Measurements from ENCODE around the gene TYW1B.
"Not testable (repeated sequence)": the region's sequence is repeated elsewhere in the genome, so short reads cannot be mapped to it uniquely, and the experiment has no call there.

Gene TYW1B

DNA sequence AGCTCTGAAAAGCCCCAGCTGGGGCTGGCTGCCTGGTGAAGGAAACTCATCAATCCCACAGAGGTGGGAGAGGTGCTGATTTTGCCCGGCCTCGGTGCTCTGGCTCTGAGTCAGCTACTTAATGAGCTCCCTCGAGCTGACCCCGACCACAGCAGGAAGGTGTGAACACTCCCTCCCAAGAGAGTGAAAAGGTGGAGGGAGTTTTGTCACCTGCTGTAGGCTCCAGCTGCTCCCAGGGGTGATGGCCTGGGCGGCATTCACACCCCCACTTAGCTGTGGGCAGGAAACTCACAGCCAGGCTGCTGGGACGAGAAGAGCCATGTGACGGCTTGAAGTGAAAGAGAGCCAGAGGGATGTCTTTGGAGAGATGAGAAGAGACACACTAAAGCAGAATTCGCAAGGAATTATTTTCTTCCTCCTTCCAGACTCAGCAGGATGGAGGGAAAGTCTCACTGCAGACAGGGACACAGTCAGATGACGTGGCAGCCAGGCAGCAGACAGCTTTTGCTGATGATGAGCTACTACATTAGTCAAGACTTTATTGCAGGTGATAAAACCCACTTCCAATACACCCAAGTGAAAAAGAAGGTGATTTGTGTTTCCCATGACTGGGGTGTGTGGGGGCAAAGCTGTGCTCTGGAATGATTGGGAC, 281.3 kb downstream of the TYW1B start:
- not testable (repeated sequence) for DNase-seq

- not testable (repeated sequence) for DNase-seq
These were observed 283.5 kb downstream of the TYW1B start for GRCh38 chr7:72544531-72544930.

DNA sequence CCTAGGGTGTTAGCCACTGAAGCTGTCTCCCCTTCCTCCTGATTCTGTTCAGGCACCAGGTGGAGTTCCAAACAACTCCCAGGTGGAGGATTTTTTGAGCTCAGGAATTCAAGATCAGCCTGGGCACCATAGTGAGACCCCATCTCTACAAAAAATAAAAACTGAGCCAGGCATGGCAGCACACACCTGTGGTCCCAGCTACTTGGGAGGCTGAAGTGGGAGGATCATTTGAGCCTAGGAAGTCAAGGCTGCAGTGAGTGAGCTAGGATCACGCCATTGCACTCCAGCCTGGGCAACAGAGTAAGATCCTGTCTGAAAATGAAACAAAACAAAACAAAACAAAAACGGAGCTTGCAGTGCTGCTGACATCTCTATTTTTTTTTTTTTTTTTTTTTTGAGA, 287.1 kb downstream of the TYW1B start:
- no peak for DNase-seq

- DNase-seq = no peak
These were observed 287.8 kb downstream of the TYW1B start for GRCh38 chr7:72540106-72540611.

- DNase-seq = no peak
These were observed 288.3 kb downstream of the TYW1B start for GRCh38 chr7:72539702-72540101.

GRCh38 chr7:72538856-72539255, 289.1 kb downstream of the TYW1B start:
- no peak for DNase-seq

DNA sequence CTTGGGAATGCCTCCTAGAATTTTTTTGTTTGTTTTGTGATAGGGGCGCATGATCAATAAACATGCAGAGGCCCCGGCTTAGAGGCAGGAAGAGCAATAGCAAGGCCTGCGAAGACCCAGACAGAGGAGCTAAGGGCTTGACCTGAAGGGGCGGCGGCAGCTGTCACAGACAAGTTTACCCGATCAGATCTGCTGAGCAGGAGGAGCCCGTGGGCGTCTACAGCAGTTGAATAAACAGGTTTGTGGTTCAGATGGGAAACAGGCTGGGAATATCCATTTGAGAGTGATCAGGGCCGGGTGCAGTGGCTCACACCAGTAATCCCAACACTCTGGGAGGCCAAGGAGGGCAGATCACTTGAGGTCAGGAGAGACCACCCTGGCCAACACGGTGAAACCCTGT, 289.9 kb downstream of the TYW1B start:
- DNase-seq = no peak

DNA sequence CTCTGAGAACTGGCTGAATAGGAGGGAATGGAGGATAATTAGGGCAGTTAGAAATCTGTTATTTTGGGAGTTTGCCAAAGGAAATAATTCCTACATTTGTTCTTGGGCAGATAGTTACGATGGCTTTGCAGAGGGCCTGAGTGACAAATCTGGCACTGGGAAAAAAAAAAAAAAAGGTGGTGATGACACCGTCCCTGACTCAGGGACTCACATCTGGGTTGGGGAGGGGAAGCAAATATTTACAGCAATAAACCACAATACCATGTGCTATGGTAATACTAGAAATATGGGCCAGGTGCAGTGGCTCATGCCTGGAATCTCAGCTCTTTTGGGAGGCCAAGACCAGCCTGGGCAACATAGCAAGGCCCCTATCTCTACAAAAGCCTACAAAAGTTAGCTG, 292.0 kb downstream of the TYW1B start:
- not testable (repeated sequence) for DNase-seq

GRCh38 chr7:72531048-72531447, 297.0 kb downstream of the TYW1B start:
- not testable (repeated sequence) for DNase-seq
